GM10847 (cell line): ENCODE measurements around the gene KAZN.

Experiments
- POLR2A ChIP-seq: IDR thresholded peaks from 2 replicates; pipeline ENCODE4 v1.6.1; 2011; ENCODE audit not compliant: insufficient read length; ENCODE audit errors: extremely low read depth

The KAZN gene

DNA sequence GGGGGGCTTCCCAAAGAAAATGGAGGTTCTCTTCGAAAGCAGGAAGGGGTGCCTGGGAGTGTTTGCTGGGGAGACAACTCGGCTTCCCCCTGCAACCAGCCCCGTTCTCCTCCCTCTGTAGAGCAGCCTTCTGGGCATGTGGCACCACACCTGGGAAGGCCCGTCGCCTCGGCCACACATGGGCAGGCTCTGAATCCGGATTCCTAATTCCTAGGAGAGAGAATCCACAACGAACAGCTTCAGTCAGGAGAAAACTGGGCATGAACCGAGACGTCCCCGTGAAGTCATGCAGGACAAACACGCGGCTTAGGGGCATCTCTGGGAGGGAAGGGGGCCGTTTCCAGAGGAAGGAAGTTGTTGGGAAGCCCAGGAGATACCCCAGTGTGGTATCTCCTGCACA is 224.5 kb downstream of the KAZN start:
- no peak for TF ChIP-seq POLR2A

GRCh38 chr1:14824314-14824915 is 225.9 kb downstream of the KAZN start:
- no peak for TF ChIP-seq POLR2A

DNA sequence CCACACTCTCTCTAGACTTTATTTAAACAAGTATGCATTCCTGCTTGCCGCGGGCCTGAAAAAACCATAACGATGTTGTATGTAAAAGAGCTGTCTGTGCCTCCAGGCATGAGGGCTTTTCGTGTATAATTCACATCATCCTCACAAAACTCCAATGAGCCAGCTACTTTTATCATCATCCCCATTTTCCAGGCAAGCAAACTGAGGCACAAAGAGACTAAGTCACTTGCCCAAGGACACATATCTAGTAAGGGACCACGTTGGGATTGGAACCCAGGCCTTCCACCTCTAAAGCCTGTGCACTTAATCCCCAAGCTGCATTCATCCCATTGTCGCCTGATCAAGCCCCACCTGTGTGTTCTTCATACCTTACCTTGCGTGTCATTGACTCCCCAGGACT is 226.9 kb downstream of the KAZN start:
- no peak for TF ChIP-seq POLR2A

GRCh38 chr1:14826172-14826636 is 227.7 kb downstream of the KAZN start:
- no peak for TF ChIP-seq POLR2A

DNA sequence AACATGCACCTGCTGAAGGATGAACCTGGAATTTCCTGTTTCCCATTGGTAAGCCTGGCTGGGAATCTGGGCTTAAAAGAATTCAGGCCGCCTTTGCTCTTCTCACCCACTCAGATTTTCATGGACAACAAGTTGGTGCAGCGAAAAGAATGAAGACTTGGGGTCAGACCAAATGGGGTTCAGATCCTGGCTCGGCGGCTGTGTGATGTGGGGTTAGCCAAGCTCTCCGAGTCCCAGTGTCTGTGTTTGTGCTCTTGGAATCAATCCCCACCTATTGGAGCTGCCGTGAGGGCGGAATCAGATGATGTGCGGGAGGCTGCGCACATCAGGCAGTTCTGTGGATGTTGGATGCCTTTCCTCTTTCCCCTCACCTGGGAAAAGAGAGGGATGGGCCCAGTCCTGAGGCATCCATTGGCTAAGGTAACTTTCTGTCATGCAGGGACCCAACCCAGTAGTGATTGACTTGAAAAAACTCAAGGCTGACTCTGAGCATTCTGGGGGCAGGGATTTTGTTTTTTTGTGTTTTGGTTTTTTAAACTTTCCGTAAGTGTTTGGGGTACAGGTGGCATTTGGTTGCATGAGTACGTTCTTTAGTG is 228.3 kb downstream of the KAZN start:
- TF ChIP-seq POLR2A = no peak

GRCh38 chr1:14827870-14828269 is 229.4 kb downstream of the KAZN start:
- no peak for TF ChIP-seq POLR2A

DNA sequence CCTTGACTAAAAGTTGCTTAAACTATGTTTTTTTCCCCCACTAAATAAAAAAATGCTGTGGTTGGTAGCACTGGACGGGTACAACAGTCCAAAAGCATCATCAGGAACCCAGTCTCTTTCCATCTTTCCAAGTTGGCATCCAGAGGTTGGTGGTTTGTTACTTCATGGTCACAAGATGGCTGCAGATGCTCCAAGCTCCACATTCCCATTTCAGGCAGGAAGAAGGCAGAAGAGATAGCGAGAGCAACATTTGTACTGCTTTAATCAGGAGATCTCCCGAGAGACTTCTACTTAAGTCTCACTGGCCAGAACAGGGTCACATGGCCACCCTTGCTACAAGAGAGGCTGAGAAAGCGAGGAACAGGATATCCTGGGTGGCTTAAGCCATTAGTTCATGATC is 230.2 kb downstream of the KAZN start:
- no peak for TF ChIP-seq POLR2A

DNA sequence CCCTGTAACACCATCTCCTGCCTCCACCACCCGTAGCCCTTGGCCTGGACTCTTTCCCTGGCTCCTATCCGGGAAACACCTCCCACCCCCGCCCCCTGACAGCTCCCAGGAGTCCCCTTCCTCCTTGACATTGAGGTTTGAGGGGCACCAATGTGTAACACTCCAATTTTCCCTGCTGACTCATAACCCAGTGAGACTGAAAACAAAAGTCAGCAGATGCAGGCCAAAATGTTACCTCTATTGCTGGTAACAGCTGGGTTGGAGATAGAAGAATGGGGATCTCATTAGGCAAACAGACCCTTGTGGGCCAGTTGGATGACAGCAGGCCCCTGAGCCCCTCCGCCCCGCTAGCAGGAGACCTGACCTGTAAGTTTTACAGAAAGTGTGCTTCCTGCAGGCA is 237.2 kb downstream of the KAZN start:
- no peak for TF ChIP-seq POLR2A

DNA sequence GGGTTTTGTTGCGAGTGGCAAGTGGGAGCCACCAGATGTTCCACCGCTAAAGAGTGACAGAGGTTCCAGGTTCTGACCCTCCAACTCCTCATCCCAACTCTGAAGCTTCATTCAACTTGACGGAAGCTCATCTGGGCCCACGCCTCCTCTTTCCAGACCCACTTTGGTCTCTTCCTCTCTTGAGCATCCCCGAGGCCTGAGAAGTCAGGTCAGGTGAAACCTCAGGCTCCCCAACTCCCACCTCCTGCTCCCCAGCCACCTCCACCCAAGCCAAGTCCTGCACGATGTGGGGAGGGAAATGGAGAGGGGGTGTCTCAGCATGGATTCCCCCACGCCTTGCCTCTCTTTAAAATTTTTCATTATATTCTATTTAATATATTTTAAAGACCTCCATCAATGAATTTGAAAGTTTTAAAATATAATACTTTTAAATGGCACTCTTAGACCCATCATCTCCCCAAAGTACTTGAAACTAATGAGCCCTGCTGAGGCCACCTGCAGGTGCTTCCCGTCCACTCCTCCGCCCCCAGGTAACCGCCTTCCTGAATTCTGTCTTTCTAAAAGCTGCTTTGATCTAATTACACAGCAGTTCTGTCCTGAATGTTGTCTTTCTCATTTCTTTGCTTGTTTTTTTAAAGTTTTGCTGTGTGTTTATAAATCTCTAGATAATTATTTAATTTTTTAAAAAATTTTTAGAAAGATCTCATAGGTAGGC is 238.1 kb downstream of the KAZN start:
- TF ChIP-seq POLR2A = no peak

DNA sequence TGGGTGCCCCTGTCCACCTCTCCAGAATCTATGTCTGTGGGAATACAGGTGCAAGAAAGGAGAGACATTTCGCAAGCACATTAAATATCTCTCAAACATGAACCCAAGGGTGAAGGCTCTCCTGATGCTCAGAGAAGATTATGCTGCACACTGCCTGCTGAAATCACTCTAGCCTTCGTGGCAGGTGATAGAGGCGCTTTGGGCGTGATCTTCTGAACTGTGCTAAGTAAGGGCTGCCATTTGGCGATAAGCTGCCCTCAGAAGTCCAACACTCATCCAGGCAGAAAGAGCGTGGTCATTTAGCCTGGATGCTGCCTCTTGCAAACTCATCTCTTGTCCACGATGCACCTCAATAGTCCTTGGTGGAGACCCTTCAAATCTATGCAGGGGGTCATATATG is 241.9 kb downstream of the KAZN start:
- TF ChIP-seq POLR2A = no peak

DNA sequence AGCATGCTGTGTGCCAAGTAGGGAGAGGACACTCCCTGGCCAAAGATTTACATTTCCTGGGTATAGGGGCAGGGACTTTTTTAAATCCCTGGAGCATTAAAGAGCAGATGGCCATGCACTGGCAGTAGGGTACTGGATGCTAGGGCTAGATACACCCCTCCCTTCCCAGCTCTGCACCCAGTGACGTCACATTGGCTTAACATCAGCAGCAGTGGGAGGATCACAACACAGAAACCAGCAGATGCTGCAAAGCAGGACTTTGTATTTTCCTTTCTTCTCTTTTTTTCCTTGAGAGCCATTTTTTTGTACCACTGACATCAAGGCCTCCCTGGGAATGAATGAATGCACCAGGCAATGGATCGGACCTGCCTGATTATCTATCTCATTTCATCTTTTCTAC is 243.0 kb downstream of the KAZN start:
- TF ChIP-seq POLR2A = no peak

DNA sequence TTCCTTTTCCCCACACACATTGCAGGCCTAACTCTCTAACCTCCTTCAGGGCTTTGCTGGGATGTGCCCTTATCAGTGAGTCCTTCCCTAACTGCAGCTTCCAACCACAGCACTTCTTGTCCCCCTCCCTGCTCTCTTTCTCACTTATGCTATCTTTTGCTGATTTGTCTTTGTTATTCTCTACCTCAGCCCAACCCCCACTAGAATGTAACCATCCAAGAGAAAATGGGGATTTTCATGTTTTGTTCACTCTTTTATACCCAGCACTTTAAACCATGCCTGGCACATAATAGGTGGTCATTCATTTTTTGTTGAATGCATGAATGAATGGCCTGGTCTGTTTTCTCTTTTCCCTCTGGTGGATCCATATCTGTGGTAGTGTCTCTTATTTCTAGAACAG is 243.5 kb downstream of the KAZN start:
- no peak for TF ChIP-seq POLR2A

DNA sequence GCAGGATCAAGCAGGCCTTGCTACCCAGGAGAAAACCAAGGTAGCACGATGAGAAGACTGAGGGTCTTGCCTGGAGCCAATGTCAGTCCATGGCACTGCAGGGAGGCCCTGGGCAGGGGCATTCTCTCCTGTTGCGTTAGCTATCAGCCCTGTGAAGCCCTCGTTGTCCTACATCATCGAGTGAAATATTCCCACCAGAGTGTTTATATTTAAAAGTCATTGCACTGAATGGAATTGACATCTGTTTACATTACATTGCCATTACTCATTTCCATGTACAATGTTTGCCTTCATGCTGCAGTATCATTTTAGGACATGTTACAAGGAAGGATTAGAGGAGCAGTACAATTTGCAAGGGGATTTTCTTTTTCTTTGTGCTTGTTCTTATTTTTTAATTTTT is 243.9 kb downstream of the KAZN start:
- no peak for TF ChIP-seq POLR2A

DNA sequence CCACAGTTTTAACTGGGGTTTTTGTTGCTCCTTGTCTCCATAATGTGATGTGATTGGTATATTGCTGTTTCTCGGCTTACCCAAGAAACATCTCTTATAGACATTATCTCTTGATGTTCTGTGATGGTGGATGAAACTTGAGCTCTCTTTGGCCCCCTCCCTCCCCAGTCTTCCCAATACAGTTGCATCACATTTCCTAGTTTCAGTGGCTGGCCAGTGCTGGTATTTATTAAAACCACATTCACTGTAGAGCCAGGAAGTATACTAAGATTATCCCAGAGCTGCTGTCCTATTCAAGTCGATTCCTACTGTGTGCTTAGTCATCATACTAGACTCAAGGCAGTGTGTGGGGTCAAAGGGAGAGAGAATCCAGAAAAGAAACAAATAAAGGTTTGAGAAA is 244.4 kb downstream of the KAZN start:
- TF ChIP-seq POLR2A = no peak

GRCh38 chr1:14843525-14843924 is 245.0 kb downstream of the KAZN start:
- TF ChIP-seq POLR2A = no peak

GRCh38 chr1:14844356-14844755 is 245.9 kb downstream of the KAZN start:
- no peak for TF ChIP-seq POLR2A
